Measurements from ENCODE around the gene PPIL3.

Gene PPIL3

GRCh38 chr2:200863782-200864175 lies 25.1 kb downstream of the PPIL3 start:
- no peaks in the 10 kb centered on the region for H3K27me3 ChIP-seq (ENCODE audit: insufficient read depth, low read depth, severe bottlenecking)
- DNase-seq: no peak
- TF ChIP-seq CTCF (IDR thresholded peaks at IDR 0.05; ENCODE audit: low read depth, low read length): no peak
- H3K4me3 ChIP-seq (ENCODE audit: low read depth, low read length): peak overlapping the region; percentile 70
- no peaks in the 10 kb centered on the region for H3K9me3 ChIP-seq (ENCODE audit: severe bottlenecking)
- peaks cover 50% of the 10 kb centered on the region for H3K36me3 ChIP-seq
- peak overlapping the region; percentile 99 for H3K27ac ChIP-seq

DNA sequence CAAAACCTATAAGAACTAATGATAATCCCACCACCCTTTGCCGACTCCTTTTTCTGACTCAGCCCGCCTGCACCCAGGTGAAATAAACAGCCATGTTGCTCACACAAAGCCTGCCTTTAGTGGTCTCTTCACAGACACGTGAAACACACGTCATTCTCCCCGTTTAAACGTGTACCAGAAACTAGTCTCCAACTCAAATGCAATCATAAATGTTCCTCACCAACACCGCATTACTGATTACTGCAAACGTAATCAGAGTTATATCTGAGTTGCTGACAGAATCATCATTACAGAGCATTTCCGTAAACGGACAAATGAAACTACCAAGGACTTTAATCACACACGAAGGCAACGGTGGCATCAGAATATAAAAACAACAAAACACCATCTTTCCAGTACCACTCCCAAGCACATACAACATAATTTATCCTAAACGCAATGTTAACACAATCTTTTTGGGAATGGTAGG lies 26.3 kb downstream of the PPIL3 start:
- peak overlapping the region; percentile 99 for H3K27ac ChIP-seq
- H3K36me3 ChIP-seq: peaks cover 62% of the 10 kb centered on the region
- peak overlapping the region; percentile 70 for H3K4me3 ChIP-seq (ENCODE audit: low read depth, low read length)
- H3K27me3 ChIP-seq (ENCODE audit: insufficient read depth, low read depth, severe bottlenecking): no peaks in the 10 kb centered on the region
- peak; percentile 16 for DNase-seq
- TF ChIP-seq CTCF (IDR thresholded peaks at IDR 0.05; ENCODE audit: low read depth, low read length): no peak
- H3K9me3 ChIP-seq (ENCODE audit: severe bottlenecking): no peaks in the 10 kb centered on the region

- no peak for DNase-seq
- H3K4me3 ChIP-seq (ENCODE audit: low read depth, low read length): peak overlapping the region; percentile 70
- no peaks in the 10 kb centered on the region for H3K27me3 ChIP-seq (ENCODE audit: insufficient read depth, low read depth, severe bottlenecking)
Observed at GRCh38 chr2:200861617-200862155, 27.2 kb downstream of the PPIL3 start.

DNA sequence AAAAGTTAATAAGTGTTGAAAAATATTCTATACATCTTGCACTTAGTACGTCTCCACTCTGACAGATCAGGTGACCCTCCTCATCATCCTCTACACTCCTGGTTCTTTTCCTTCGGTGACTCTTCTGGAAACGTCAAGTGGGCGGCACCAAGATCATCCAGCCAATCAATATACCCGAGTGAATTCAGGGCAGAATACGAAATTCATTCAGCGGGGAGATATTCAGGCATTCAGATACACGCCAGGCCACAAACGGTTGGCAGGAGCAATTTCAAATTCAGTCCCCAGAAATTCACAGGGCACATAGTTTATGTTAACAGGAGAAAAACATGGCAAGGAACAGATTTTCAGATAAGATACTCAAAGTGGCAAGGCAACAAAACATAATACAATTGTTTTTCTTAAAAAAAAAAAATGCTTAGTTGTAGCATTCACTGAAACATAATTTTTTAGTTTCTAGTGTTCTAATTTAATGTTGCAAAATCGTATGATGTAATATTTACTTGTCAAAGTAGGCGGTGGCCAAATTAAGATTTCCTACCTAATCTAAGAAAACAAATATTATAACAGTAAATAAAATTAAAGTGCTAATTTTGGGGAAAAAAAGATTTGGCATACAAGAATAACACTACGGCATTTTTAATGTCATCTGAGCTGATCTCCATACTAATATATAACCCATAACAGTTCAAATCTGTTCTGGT lies 28.6 kb downstream of the PPIL3 start:
- DNase-seq: no peak
- Histone ChIP-seq H3K9me3 (ENCODE audit: severe bottlenecking) (no peaks in the 10 kb centered on the region), H3K27ac (no peak overlapping the region), H3K36me3 (peaks cover 85% of the 10 kb centered on the region), H3K4me3 (ENCODE audit: low read depth, low read length) (no peak overlapping the region), H3K27me3 (ENCODE audit: insufficient read depth, low read depth, severe bottlenecking) (no peaks in the 10 kb centered on the region)
- TF ChIP-seq CTCF (IDR thresholded peaks at IDR 0.05; ENCODE audit: low read depth, low read length): no peak

More at GRCh38 chr2:200861617-200862155, 27.2 kb downstream of the PPIL3 start:
- peaks cover 71% of the 10 kb centered on the region for H3K36me3 ChIP-seq
- no peak for TF ChIP-seq CTCF (IDR thresholded peaks at IDR 0.05; ENCODE audit: low read depth, low read length)
- H3K27ac ChIP-seq: peak overlapping the region; percentile 99; the same call in 1 of the 2 replicates
- H3K9me3 ChIP-seq (ENCODE audit: severe bottlenecking): no peaks in the 10 kb centered on the region

DNA sequence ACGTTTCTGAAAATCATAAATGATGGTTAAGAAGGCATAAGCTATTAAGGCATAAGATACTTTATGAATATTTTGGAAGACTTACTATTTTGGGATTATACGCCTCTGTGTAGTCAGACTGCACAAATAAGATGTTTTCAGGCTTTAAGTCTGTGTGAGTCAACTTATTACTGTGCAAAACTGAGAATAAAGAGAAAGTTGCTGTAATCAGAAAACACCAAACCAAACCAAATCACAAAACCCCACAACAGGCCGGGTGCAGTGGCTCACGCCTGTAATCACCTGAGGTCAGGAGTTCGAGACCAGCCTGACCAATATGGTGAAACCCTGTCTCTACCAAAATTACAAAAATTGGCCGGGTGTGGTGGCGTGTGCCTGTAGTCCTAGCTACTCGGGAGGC lies 32.1 kb downstream of the PPIL3 start:
- no peak for DNase-seq
- Histone ChIP-seq H3K36me3 (peaks cover 99% of the 10 kb centered on the region), H3K27me3 (ENCODE audit: insufficient read depth, low read depth, severe bottlenecking) (no peaks in the 10 kb centered on the region), H3K27ac (no peak overlapping the region), H3K9me3 (ENCODE audit: severe bottlenecking) (no peaks in the 10 kb centered on the region), H3K4me3 (ENCODE audit: low read depth, low read length) (no peak overlapping the region)
- TF ChIP-seq CTCF (IDR thresholded peaks at IDR 0.05; ENCODE audit: low read depth, low read length): no peak

Measured in WERI-Rb-1 (cell line).